ENCODE results near the gene FSTL4.

Gene FSTL4

GRCh38 chr5:133245191-133246052 lies 366.9 kb downstream of the FSTL4 start:
- peak; percentile 14 to 22 for DNase-seq (ENCODE audit: low read depth in 2 of 2)

DNA sequence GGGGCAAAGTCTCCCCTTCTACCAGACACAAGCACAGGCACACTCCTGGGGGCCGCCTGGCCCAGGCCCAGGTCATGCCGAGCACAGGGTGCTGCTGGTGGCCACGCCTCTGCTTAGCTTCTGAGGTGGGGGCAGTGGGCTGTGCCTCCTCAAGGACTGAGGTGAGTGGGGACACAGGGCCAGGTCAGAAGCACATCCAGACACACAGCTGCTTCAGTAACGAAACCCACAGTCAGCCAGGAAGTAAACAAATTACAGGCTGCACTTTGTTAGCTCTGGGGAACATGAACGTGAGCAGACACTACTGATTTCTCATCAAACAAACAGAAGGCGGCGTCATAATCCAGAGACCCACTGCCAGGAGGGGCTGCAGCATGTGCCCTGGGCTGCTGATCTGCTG lies 368.1 kb downstream of the FSTL4 start:
- no peak for DNase-seq (ENCODE audit: low read depth in 2 of 2)

- no peak for DNase-seq (ENCODE audit: low read depth in 2 of 2)
These were observed 369.1 kb downstream of the FSTL4 start for GRCh38 chr5:133243196-133243595.

DNA sequence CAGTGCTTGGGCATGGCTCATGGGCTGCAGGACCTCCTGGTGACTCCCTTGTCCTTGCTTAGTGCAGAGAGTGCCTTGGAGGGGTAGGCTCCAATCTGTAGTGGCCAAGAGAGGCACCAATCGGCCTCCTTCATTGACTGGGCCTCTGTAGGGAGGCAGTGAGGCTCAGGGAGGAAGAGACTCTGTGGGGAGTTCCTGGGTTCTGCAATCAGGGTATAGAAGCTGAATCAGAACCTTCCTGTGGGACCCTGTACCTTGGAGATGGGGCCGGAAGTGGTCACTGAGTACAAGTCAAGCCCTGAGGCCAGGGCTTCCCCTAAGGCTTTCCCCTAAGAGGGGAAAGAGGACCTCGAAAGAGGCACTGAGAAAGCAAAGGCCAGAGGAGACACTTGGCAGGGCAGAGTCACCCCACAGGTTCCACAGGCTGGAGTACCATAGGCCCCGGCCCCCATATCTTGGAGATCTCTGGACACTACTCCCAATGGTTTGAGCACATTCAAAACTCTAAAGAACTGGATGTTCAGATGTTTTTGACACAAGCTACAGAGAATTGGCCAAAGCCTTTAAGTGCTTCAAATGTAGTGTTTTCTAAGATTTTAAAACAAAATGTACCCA lies 370.0 kb downstream of the FSTL4 start:
- no peak for DNase-seq (ENCODE audit: low read depth in 2 of 2)

GRCh38 chr5:133241179-133242092 lies 370.9 kb downstream of the FSTL4 start:
- no peak for DNase-seq (ENCODE audit: low read depth in 2 of 2)

DNA sequence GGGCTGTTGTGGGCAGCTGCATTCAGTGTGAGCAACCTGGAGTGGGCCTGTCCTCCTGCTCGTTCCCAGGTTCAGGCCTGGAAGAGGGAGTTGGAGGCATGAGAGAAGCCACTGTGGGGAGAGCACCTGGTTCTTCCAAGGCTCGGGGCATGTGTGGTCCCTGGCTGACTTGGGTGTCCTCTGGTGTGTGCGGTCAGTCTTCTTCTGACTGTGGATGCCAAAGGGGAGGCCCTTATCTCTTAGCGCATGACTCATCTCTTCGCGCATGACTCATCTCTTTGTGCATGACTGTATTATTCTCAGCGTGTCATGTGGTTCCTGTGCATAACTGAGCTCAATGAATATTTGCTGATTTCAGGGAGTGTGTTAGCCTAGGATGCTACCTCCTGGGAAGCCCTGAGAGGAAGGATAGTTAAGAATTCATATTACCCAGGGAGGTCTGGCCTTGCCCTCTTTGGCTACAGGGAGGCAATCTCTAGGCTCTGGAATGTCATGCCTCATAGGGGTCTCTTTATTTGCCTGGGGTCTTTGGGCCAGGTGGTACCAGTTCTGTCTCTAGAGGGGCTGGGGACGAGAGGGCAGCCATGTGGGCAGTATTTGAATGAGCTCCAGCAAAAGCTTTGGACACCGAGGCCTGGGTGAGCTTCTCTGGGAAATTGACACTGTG lies 371.8 kb downstream of the FSTL4 start:
- DNase-seq (ENCODE audit: low read depth in 2 of 2), result peak in 1 of 2 experiments; percentile 26

- no peak for DNase-seq (ENCODE audit: low read depth in 2 of 2)
These were observed 373.7 kb downstream of the FSTL4 start for GRCh38 chr5:133238426-133239205.

DNA sequence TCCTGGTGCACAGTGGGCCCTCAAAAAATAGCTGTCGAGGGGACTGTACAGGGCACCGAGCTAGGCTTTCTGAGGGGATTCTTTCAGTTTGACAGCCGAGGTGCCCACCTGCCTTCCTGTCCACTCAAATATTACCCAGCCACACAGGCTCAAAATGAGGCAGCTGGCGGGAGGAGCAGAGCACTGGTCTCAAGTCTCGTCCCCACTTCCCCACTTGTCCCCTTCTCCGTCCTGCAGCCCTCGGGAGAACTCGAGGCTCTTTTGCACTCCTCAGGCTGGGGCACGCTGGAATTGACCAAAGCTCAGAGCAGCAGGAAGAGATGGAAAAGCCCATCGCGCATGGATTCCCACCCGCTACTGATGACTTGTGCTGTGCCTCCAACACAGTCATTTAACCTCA lies 375.4 kb downstream of the FSTL4 start:
- DNase-seq (ENCODE audit: low read depth in 2 of 2), result no peak

- no peak for DNase-seq (ENCODE audit: low read depth in 2 of 2)
These were observed 375.8 kb downstream of the FSTL4 start for GRCh38 chr5:133236541-133236951.

DNA sequence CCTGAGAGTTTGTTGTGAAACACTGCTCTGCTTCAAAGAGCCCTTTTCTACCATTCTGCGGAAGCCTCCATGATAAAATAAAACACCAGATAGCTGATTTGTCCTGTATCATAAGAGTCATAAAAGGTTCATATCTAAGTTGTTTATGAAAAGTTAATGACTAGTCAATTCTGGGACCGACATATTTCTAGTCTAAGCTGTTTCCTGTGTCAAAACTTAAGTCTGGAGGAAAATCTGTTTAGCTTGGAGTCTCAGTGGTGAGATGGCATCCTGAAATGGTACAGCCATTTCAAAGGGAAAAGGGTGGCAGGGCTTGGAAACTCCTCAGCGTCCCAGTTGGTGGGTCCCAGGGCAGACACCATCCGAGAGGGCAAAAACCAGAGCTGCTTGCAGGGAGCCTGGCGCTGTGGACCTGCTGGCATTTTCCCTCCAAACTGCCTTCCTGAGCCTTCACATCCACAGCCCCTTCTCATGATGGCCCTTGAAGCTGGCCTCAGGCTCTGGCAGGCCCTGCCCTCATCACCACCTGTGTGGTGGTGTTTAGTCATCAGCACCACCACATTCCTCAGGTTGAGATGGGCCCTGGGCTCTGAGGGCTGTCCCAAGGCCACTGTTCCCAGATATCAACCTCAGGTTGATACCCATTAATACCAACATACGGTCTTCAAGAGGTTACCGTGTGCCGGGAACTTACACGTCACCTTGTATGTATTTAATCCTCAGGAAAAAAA lies 376.5 kb downstream of the FSTL4 start:
- no peak for DNase-seq (ENCODE audit: low read depth in 2 of 2)

GRCh38 chr5:133234911-133235310 lies 377.4 kb downstream of the FSTL4 start:
- DNase-seq (ENCODE audit: low read depth in 2 of 2), result no peak

DNA sequence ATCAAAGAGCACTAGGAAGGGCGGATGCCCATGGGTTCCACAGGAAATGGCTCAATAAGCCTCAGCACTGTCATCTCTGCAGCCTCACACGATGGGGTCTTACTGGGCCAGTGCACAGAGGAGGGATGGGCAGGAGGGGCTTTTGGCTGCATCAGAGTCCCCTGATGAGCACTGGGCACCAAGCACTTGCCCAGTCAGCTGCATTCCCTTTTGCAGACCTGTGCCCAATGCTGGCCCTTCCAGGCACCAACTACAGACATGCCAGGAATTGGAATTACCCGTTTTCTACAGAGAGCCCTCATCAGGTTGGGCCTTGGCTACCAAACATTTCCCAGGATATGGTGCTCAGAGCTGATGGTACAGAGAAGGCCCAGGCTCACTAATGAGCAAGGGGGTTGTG lies 378.1 kb downstream of the FSTL4 start:
- DNase-seq (ENCODE audit: low read depth in 2 of 2), result no peak

- no peak for DNase-seq (ENCODE audit: low read depth in 2 of 2)
These were observed 378.7 kb downstream of the FSTL4 start for GRCh38 chr5:133233616-133234015.

DNA sequence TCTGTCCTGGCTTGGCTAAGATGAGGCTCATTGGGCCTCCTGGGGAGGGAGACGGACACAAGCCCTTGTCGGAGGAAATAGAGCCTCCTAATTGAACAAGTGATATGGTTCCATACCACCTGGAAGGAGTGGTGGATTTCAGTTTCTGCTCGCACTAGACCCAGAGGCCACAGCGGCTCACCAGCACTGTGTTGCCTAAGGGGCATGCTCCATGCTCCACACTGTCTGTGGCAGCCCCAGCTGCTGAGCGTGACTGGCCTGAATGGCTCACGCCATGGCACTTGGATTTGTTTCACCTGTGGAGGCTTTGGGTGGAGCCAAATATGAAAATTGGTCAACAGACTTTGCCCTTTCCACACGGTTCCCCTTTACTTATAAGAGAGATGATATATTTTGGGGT lies 379.4 kb downstream of the FSTL4 start:
- DNase-seq (ENCODE audit: low read depth in 2 of 2), result no peak

- no peak for DNase-seq (ENCODE audit: low read depth in 2 of 2)
These were observed 379.9 kb downstream of the FSTL4 start for GRCh38 chr5:133232435-133232834.

GRCh38 chr5:133232011-133232410 lies 380.3 kb downstream of the FSTL4 start:
- no peak for DNase-seq (ENCODE audit: low read depth in 2 of 2)

GRCh38 chr5:133230823-133231578 lies 381.3 kb downstream of the FSTL4 start:
- DNase-seq (ENCODE audit: low read depth in 2 of 2), result no peak

DNA sequence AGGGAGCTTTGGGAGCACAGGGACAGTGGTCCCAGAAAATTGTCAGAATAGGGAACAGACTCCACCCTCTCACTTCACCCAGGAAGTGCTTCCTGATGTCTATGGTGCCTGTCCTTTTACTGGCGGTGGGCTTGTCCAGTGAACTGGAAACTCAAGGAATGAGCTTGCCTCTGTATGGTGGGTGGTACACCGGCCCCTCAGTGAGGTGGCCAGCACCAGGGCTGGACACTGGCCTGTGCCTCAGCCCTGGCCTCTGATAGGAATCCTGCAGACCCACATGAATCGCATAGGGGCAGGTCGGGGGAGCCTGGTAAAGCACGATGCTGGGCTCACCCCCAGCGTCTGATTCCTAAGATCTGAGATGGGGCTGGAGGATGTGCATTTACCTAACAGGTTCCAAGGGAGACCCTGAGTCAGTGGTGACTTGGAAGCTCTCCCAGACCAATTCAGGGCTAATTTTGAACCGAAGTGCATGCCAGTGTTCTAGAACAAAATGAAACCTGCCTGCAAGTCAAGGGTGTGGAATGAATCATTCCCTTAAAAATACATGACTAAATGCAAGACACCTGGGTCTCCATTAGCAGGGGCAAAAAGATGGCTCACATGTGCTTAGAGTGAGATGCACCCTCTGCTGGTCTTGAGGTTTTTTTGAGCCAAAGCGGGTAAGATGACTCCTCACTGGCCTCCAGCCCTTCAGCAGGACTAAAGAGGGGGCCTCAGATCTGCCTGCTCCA lies 382.2 kb downstream of the FSTL4 start:
- no peak for DNase-seq (ENCODE audit: low read depth in 2 of 2)

- DNase-seq (ENCODE audit: low read depth in 2 of 2), result no peak
These were observed 384.0 kb downstream of the FSTL4 start for GRCh38 chr5:133228316-133228715.
